AG04449 (cell line): ENCODE results near the gene ANTXR1.

Source experiments
- CTCF ChIA-PET: fragments of 350-600 bp; formaldehyde crosslinking; extraction: SDS; loops from one replicate; lab custom pipeline; 2021; ENCODE audit warnings: antibody characterized with exemption; lab: Yijun Ruan, JAX
- POLR2A ChIA-PET: fragments of 400-600, 350-600 bp; formaldehyde crosslinking; extraction: SDS; loops from one replicate; lab custom pipeline; 2020; ENCODE audit warnings: antibody characterized with exemption, inconsistent platforms; lab: Yijun Ruan, JAX
- DNase-seq: peaks from one replicate; pipeline ENCODE4 v3.0.0-alpha.2; 2010; ENCODE audit warnings: low read depth, low spot score
- H3K4me3 ChIP-seq: 2 replicates; pipeline ENCODE4 v1.5.1; 2011; ENCODE audit warnings: low read depth, mild to moderate bottlenecking, control low read depth, low read length
- TF ChIP-seq, protein P1 (sequence below): IDR thresholded peaks from one replicate; pipeline ENCODE4 v1.5.1; 2011; ENCODE audit warnings: mild to moderate bottlenecking, moderate library complexity, low read length, control low read depth, inconsistent platforms; ENCODE audit not compliant: insufficient read depth; ENCODE audit errors: missing control alignments

Gene ANTXR1

DNA sequence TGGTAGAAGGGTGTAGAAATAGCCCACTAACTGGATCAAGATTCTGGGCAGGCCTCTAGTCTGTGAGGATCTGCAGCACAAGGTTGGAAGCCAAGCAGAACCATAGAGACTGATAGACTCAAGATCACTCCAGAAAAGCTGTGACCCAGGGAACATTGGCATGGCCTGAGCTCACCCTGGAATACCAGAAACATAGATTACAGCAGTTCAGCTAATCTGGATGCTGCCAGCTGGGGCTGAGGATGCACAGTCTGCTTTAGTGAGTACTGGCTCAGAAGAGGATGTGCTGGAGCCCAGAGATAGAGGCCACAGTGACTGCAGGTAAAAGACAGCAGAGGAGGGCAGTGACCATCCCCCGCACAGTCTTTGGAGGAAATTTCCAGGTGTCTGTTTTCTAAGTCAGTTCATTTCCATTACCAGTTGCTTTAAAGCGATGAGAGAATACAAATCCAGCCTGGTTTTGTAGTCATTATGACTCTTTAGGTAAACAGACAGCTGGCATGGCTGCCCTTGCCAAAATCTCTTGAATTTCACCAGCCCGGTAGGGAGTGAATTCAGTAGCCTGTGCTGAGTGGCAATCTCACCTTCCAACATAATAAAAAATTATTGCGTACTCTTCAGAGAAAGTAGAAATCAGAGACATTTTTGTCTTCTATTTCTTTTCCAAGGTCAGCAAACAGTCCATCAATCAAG, 119.2 kb downstream of the ANTXR1 start:
- no peak for DNase-seq
- POLR2A ChIA-PET: interaction anchor here (0.5 kb wide), 1 partner anchor 14 kb away, joined by 3 read pairs; no protein-coding TSS in a partner anchor
- TF ChIP-seq, protein P1, sequence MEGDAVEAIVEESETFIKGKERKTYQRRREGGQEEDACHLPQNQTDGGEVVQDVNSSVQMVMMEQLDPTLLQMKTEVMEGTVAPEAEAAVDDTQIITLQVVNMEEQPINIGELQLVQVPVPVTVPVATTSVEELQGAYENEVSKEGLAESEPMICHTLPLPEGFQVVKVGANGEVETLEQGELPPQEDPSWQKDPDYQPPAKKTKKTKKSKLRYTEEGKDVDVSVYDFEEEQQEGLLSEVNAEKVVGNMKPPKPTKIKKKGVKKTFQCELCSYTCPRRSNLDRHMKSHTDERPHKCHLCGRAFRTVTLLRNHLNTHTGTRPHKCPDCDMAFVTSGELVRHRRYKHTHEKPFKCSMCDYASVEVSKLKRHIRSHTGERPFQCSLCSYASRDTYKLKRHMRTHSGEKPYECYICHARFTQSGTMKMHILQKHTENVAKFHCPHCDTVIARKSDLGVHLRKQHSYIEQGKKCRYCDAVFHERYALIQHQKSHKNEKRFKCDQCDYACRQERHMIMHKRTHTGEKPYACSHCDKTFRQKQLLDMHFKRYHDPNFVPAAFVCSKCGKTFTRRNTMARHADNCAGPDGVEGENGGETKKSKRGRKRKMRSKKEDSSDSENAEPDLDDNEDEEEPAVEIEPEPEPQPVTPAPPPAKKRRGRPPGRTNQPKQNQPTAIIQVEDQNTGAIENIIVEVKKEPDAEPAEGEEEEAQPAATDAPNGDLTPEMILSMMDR: no peak
- H3K4me3 ChIP-seq: no peak overlapping the region
- CTCF ChIA-PET: interaction anchor here (1.3 to 2.1 kb wide), 2 partner anchors 10 to 174 kb away, joined by 3 to 7 read pairs; no protein-coding TSS in a partner anchor

DNA sequence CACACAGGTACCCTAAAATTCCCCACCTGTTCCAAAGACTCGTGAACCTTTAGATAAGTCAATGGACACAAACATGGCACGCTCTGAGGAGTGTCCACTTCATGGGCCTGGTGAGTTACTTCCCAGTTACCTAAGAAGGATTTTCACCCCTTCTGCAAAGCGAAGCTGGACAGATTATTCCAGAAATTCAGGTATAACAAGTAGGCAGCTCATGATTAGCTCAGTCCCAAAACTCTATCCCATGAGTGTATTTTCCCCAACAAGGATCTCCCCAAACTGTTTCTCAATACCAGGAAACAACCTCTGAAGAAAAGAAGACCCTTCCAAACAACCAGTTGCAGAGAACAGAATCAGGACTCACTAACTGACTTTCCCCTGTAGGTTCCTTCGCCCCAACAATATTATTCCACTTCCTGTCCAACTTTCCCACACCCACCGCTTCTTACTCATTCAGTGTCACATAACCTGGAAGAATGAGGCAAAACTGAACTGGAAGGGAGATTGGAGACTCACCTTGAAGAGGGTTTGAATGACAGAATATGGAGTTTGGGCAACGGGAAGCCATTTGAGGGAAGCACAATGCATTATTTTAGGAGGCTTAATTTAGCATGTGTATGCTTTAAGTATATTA, 120.1 kb downstream of the ANTXR1 start:
- CTCF ChIA-PET: interaction anchor here (1.4 kb wide), 1 partner anchor 9 kb away, joined by 6 read pairs; no protein-coding TSS in a partner anchor
- TF ChIP-seq, protein P1: no peak
- no peak for DNase-seq
- no peak overlapping the region for H3K4me3 ChIP-seq
- POLR2A ChIA-PET: no interaction called here

DNA sequence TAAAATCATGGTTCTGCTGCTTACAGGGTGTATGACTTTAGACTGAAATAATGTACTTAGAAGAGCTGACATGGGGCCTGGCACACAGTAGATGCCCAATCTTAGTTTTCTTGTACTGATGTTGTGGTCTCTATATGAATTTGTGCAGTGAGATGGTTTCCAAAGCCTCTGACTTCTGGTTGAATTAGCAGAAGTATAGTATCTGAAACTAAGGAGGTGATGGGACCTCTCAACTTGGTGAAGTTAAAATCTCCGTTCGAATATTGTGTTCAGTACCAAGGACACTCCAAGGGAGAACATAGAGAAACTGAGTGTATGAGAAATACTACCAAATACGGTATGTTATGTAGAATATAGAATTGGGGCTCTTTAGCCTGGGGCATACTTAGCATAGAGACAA, 120.9 kb downstream of the ANTXR1 start:
- H3K4me3 ChIP-seq: no peak overlapping the region
- TF ChIP-seq, protein P1: no peak
- ChIA-PET CTCF (interaction anchor here (0.8 to 1.4 kb wide), 3 partner anchors 9 to 119 kb away, joined by 3 to 6 read pairs (median 3); no protein-coding TSS in a partner anchor), POLR2A (no interaction called here)
- no peak for DNase-seq

DNA sequence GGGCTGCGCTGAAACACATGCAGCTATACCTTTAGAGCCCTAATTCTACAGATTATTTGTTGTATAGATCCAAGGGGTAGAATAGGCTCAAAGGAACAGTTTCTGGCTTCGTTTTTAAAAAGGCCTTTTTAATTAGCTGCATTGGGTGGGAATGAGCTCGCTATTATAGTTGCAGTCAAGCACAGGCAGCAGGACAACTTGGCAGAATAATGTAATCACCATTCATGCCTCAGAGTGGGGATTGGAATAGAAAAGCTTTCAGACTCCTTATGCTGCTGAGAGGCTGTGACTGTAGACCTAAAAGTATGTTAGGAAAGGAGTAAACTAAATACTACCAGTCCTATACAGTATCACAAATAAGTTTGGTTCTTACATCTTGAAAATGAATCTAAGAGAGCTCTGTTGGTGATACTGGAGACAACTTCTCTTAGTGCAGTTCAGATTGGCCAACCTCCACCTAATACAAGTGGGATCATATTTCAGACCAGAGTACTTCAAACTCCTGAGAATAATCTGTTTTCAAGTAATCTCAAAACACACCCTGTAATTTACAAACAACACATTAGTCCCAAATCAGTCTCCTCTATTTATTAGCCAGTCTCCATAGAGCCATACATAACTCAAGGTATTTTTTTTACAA, 121.4 kb downstream of the ANTXR1 start:
- ChIA-PET POLR2A (interaction anchor here (0.6 kb wide), 2 partner anchors 9 to 14 kb away, joined by 4 read pairs; no protein-coding TSS in a partner anchor), CTCF (interaction anchor here (0.8 to 0.9 kb wide), 2 partner anchors 8 to 120 kb away, joined by 3 read pairs; no protein-coding TSS in a partner anchor)
- no peak for DNase-seq

DNA sequence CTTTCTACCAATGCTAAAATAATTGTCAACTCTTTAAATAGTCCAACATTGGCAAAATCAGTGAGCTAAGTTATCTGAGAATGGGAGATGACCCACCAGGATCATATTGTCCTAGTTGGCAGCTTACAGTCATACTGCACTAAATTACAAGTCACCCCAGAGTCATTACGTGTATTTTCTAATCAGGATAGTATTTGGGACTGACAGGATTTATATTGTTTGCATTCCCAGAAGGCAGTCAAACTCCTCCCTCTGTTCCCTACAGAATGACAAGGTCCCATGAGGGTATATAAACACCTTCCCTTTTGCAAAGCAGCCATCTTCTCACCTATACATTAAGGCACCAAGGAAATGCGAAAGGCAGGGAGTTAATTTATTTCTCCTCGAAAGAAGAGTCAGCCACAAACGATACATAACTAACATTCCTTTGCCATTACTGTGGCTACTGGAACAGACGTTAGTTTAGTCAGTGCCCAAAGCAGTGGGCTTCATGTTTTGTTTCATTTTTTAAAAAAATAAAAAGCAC, 125.3 kb downstream of the ANTXR1 start:
- CTCF ChIA-PET: interaction anchor here (1.0 kb wide), 1 partner anchor 125 kb away, joined by 6 read pairs; the partner anchor contains the start of gene ANTXR1
- DNase-seq: peak; percentile 34
- POLR2A ChIA-PET: interaction anchor here (1.4 kb wide), 1 partner anchor 16 kb away, joined by 4 read pairs; no protein-coding TSS in a partner anchor
- no peak overlapping the region for H3K4me3 ChIP-seq
- TF ChIP-seq, protein P1: no peak

More for the DNA sequence above, 121.4 kb downstream of the ANTXR1 start:
- no peak overlapping the region for H3K4me3 ChIP-seq
- TF ChIP-seq, protein P1: no peak
